B cell (primary cell): ENCODE data around the gene BNIP1.

Experiments
- CTCF ChIP-seq: fragments of 200-600 bp; IDR thresholded peaks from one replicate; pipeline ENCODE4 v1.8.0; 2022; ENCODE audit warnings: antibody characterized with exemption, mild to moderate bottlenecking
- EZH2 ChIP-seq: IDR thresholded peaks from 2 replicates; pipeline ENCODE4 v1.6.1; 2012; ENCODE audit warnings: borderline replicate concordance, low read depth, mild to moderate bottlenecking, moderate library complexity, low read length; ENCODE audit not compliant: insufficient read depth, poor library complexity, severe bottlenecking

GRCh38 chr5:173165177-173166016, 21.1 kb downstream of the BNIP1 start:
- TF ChIP-seq CTCF (no peak), EZH2 (no peak)
